SU-DHL-6 (cell line): ENCODE measurements around the gene EHBP1L1.

Source experiments
- H2AFZ ChIP-seq: fragments of 200-600 bp; sonication (generic); 2 replicates; pipeline ENCODE4 v1.6.1; 2014; ENCODE audit warnings: low read depth, mild to moderate bottlenecking, moderate library complexity, mixed read lengths, antibody characterized with exemption, low read length; ENCODE audit not compliant: severe bottlenecking
- H3F3A ChIP-seq: fragments of 200-600 bp; shearing (Covaris generic); 2 replicates; pipeline ENCODE4 v1.6.0; 2016; ENCODE audit warnings: antibody characterized with exemption, mild to moderate bottlenecking; ENCODE audit not compliant: insufficient read depth
- H3K27ac ChIP-seq: fragments of 200-600 bp; sonication (generic); 2 replicates; pipeline ENCODE4 v1.5.1; 2016; ENCODE audit warnings: low read depth, mild to moderate bottlenecking, low read length, moderate library complexity, mixed read lengths
- H3K27me3 ChIP-seq: fragments of 200-600 bp; sonication (generic), shearing (Covaris generic); 2 replicates; pipeline ENCODE4 v1.6.0; 2014; ENCODE audit warnings: mild to moderate bottlenecking, low read length
- H3K36me3 ChIP-seq: fragments of 200-600 bp; sonication (generic); 2 replicates; pipeline ENCODE4 v1.6.1; 2014; ENCODE audit warnings: mild to moderate bottlenecking, low read length, mixed read lengths
- H3K4me2 ChIP-seq: fragments of 300-600, 200-600 bp; shearing (Covaris generic), sonication (generic); 2 replicates; pipeline ENCODE4 v1.6.0; 2014; ENCODE audit warnings: low read length, low read depth, mild to moderate bottlenecking; ENCODE audit not compliant: poor library complexity, severe bottlenecking
- H3K4me3 ChIP-seq: fragments of 200-600 bp; sonication (generic); 2 replicates; pipeline ENCODE4 v1.5.1; 2014; ENCODE audit warnings: antibody characterized with exemption, low read length, mild to moderate bottlenecking, mixed read lengths; ENCODE audit not compliant: insufficient read depth, poor library complexity, severe bottlenecking
- H3K79me2 ChIP-seq: fragments of 200-600 bp; sonication (generic); 2 replicates; pipeline ENCODE4 v1.6.1; 2014; ENCODE audit warnings: mild to moderate bottlenecking, low read length, moderate library complexity; ENCODE audit not compliant: insufficient read depth
- H3K9ac ChIP-seq: fragments of 200-600 bp; sonication (generic); 2 replicates; pipeline ENCODE4 v1.7.0; 2014; ENCODE audit warnings: mild to moderate bottlenecking, low read length
- H3K9me2 ChIP-seq: fragments of 200-600 bp; sonication (generic); replicated peaks from 2 replicates; pipeline ENCODE4 v1.6.1; 2014; ENCODE audit warnings: low read length; ENCODE audit not compliant: insufficient read depth
- H3K9me3 ChIP-seq: fragments of 200-600 bp; sonication (generic); 2 replicates; pipeline ENCODE4 v1.6.1; 2014; ENCODE audit warnings: low read length, mixed read lengths; ENCODE audit not compliant: insufficient read depth
- H4K20me1 ChIP-seq: fragments of 200-600 bp; sonication (generic); 2 replicates; pipeline ENCODE4 v1.6.1; 2014; ENCODE audit warnings: low read depth, mild to moderate bottlenecking, antibody characterized with exemption, low read length, moderate library complexity, mixed read lengths
- CTCF ChIP-seq: fragments of 200-600 bp; sonication (generic); IDR thresholded peaks from one replicate; pipeline ENCODE4 v1.5.1; 2017; ENCODE audit warnings: antibody characterized with exemption, mild to moderate bottlenecking, low read length, moderate library complexity; ENCODE audit not compliant: insufficient read depth, poor library complexity, severe bottlenecking
- EZH2phosphoT487 ChIP-seq: fragments of 200-600 bp; sonication (generic), shearing (Covaris generic); conservative IDR thresholded peaks from 2 replicates; pipeline ENCODE4 v1.6.1; 2018; ENCODE audit warnings: mild to moderate bottlenecking, antibody characterized with exemption, low read length, moderate library complexity, mixed read lengths

EHBP1L1 gene

GRCh38 chr11:65535102-65535501 is 40.8 kb upstream of the EHBP1L1 start:
- no peaks in the 10 kb centered on the region for H3K9me3 ChIP-seq
- H3K4me3 ChIP-seq, result no peak overlapping the region
- H2AFZ ChIP-seq, result no peak overlapping the region
- no peaks in the 10 kb centered on the region for H3K9me2 ChIP-seq
- H3K27ac ChIP-seq, result no peak overlapping the region
- TF ChIP-seq CTCF (no peak), EZH2phosphoT487 (no peak)
- H3K27me3 ChIP-seq, result no peaks in the 10 kb centered on the region
- no peaks in the 10 kb centered on the region for H3K36me3 ChIP-seq
- no peak overlapping the region for H3K4me2 ChIP-seq
- no peak overlapping the region for H3K9ac ChIP-seq
- H3K79me2 ChIP-seq, result no peaks in the 10 kb centered on the region
- no peaks in the 10 kb centered on the region for H3F3A ChIP-seq
- no peaks in the 10 kb centered on the region for H4K20me1 ChIP-seq

GRCh38 chr11:65536412-65537295 is 39.2 kb upstream of the EHBP1L1 start:
- Histone ChIP-seq H2AFZ (no peak overlapping the region), H3K79me2 (no peaks in the 10 kb centered on the region), H4K20me1 (no peaks in the 10 kb centered on the region), H3K9me2 (no peaks in the 10 kb centered on the region), H3K9ac (no peak overlapping the region), H3K27me3 (no peaks in the 10 kb centered on the region), H3K9me3 (no peaks in the 10 kb centered on the region), H3K4me3 (no peak overlapping the region), H3K36me3 (no peaks in the 10 kb centered on the region), H3K27ac (no peak overlapping the region), H3K4me2 (no peak overlapping the region), H3F3A (no peaks in the 10 kb centered on the region; the same call in 1 of the 2 replicates)
- TF ChIP-seq CTCF, result no peak
- no peak for TF ChIP-seq EZH2phosphoT487

GRCh38 chr11:65537296-65537597 is 38.6 kb upstream of the EHBP1L1 start:
- Histone ChIP-seq H3K4me2 (no peak overlapping the region), H3K9me2 (no peaks in the 10 kb centered on the region), H3K27ac (no peak overlapping the region), H3F3A (no peaks in the 10 kb centered on the region; the same call in 1 of the 2 replicates), H3K79me2 (no peaks in the 10 kb centered on the region), H3K9ac (no peak overlapping the region), H3K4me3 (no peak overlapping the region), H3K27me3 (no peaks in the 10 kb centered on the region), H4K20me1 (no peaks in the 10 kb centered on the region), H2AFZ (no peak overlapping the region), H3K9me3 (no peaks in the 10 kb centered on the region), H3K36me3 (no peaks in the 10 kb centered on the region)
- TF ChIP-seq CTCF, result no peak
- TF ChIP-seq EZH2phosphoT487, result no peak
